Measurements from ENCODE around the gene PLCB3. TPM values are rescaled to one million over a fixed set of nuclear protein-coding genes. Genes with fewer than 3 reads are reported as not detected.

PLCB3 gene
- total and polyA plus RNA-seq, 2 of the 13 experiments (the other 11 are each of a cell fraction or from before 2014, with no cell fraction given) = 7.5 to 13.8 TPM

DNA sequence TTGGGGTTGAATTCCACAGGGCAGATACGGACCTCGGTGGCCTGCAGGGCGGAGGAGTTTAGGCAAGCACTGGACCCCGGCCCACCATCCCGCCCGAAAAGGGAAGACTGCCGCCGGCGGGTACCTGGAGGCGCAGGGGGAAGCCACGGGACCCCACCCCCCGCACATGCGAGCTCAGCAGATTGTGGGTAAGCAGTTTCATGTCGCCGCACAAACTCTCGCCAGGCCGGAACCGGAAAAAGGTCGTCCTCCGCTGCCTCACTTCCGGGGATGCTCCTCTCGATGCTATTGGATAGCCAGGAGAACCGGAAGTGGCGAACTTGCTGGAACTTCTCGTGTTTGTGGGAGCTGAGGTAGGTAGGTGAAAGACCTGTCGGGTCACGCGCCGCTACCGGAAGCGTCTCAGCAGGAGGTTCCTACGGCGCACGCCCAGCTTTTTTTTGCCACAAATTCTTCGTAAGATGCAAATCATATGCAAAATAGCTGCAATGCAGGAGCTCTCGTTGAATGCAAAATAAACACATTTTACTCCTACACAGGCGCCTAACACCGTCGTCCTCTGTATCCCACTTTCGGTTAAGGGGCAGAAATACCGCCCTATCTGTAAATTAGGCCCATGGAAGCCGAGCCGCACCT is 66.1 kb downstream of the PLCB3 start, which contains the start of gene TRMT112 (continued):
- TF ChIP-seq ZZZ3 (CRISPR knock-in tag; IDR thresholded peaks at IDR 0.05; ENCODE audit: borderline replicate concordance) (peak; percentile 43; the same call in 1 of the 2 replicates), MEF2D (CRISPR knock-in tag; IDR thresholded peaks at IDR 0.05) (peak; percentile 59; the same call in 1 of the 2 replicates), NFYB (CRISPR knock-in tag; IDR thresholded peaks at IDR 0.05) (peak; percentile 89), ZNF792 (CRISPR knock-in tag; IDR thresholded peaks at IDR 0.05) (peak; percentile 43; the same call in 1 of the 2 replicates), TOE1 (CRISPR knock-in tag; IDR thresholded peaks at IDR 0.05) (no peak), CREB1 (IDR thresholded peaks at IDR 0.05) (peak; percentile 79), CREB1 (CRISPR knock-in tag; IDR thresholded peaks at IDR 0.05) (peak; percentile 96), TCF12 (IDR thresholded peaks at IDR 0.05) (no peak), TCF12 (CRISPR knock-in tag; IDR thresholded peaks at IDR 0.05) (0 out of 2 replicates have a peak, but pooled peaks have one; percentile 36), YY1 (IDR thresholded peaks at IDR 0.05; ENCODE audit: insufficient read depth, insufficient replicate concordance, low read depth, low read length) (peak; percentile 56), ETV5 (CRISPR knock-in tag; IDR thresholded peaks at IDR 0.05; ENCODE audit: borderline replicate concordance) (peak; percentile 91), PPARG (CRISPR knock-in tag; conservative IDR thresholded peaks at IDR 0.05) (peak; percentile 49; the same call in 1 of the 2 replicates), ZNF33B (CRISPR knock-in tag; IDR thresholded peaks at IDR 0.05) (no peak)
- TF ChIP-seq, protein P1, sequence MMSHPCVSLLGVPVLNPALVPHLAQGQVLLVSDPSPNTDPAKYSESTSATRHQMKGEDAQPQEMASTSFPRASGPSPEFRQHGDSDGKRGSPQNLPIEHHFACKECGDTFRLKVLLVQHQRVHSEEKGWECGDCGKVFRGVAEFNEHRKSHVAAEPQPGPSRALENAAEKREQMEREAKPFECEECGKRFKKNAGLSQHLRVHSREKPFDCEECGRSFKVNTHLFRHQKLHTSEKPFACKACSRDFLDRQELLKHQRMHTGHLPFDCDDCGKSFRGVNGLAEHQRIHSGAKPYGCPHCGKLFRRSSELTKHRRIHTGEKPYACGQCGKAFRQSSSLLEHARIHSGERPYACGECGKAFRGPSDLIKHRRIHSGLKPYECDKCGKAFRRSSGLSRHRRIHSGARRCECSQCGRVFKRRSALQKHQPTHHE (CRISPR knock-in tag; IDR thresholded peaks at IDR 0.05; ENCODE audit: borderline replicate concordance) = peak; percentile 56; the same call in 1 of the 2 replicates
- TF ChIP-seq, protein P2, sequence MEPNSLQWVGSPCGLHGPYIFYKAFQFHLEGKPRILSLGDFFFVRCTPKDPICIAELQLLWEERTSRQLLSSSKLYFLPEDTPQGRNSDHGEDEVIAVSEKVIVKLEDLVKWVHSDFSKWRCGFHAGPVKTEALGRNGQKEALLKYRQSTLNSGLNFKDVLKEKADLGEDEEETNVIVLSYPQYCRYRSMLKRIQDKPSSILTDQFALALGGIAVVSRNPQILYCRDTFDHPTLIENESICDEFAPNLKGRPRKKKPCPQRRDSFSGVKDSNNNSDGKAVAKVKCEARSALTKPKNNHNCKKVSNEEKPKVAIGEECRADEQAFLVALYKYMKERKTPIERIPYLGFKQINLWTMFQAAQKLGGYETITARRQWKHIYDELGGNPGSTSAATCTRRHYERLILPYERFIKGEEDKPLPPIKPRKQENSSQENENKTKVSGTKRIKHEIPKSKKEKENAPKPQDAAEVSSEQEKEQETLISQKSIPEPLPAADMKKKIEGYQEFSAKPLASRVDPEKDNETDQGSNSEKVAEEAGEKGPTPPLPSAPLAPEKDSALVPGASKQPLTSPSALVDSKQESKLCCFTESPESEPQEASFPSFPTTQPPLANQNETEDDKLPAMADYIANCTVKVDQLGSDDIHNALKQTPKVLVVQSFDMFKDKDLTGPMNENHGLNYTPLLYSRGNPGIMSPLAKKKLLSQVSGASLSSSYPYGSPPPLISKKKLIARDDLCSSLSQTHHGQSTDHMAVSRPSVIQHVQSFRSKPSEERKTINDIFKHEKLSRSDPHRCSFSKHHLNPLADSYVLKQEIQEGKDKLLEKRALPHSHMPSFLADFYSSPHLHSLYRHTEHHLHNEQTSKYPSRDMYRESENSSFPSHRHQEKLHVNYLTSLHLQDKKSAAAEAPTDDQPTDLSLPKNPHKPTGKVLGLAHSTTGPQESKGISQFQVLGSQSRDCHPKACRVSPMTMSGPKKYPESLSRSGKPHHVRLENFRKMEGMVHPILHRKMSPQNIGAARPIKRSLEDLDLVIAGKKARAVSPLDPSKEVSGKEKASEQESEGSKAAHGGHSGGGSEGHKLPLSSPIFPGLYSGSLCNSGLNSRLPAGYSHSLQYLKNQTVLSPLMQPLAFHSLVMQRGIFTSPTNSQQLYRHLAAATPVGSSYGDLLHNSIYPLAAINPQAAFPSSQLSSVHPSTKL (CRISPR knock-in tag; IDR thresholded peaks at IDR 0.05) = peak; percentile 41
- TF ChIP-seq, protein P3, sequence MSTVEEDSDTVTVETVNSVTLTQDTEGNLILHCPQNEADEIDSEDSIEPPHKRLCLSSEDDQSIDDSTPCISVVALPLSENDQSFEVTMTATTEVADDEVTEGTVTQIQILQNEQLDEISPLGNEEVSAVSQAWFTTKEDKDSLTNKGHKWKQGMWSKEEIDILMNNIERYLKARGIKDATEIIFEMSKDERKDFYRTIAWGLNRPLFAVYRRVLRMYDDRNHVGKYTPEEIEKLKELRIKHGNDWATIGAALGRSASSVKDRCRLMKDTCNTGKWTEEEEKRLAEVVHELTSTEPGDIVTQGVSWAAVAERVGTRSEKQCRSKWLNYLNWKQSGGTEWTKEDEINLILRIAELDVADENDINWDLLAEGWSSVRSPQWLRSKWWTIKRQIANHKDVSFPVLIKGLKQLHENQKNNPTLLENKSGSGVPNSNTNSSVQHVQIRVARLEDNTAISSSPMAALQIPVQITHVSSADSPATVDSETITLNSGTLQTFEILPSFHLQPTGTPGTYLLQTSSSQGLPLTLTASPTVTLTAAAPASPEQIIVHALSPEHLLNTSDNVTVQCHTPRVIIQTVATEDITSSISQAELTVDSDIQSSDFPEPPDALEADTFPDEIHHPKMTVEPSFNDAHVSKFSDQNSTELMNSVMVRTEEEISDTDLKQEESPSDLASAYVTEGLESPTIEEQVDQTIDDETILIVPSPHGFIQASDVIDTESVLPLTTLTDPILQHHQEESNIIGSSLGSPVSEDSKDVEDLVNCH (CRISPR knock-in tag; IDR thresholded peaks at IDR 0.05) = no peak
- TF ChIP-seq, protein P4, sequence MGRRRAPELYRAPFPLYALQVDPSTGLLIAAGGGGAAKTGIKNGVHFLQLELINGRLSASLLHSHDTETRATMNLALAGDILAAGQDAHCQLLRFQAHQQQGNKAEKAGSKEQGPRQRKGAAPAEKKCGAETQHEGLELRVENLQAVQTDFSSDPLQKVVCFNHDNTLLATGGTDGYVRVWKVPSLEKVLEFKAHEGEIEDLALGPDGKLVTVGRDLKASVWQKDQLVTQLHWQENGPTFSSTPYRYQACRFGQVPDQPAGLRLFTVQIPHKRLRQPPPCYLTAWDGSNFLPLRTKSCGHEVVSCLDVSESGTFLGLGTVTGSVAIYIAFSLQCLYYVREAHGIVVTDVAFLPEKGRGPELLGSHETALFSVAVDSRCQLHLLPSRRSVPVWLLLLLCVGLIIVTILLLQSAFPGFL (CRISPR knock-in tag; IDR thresholded peaks at IDR 0.05) = no peak
- TF ChIP-seq, protein P5, sequence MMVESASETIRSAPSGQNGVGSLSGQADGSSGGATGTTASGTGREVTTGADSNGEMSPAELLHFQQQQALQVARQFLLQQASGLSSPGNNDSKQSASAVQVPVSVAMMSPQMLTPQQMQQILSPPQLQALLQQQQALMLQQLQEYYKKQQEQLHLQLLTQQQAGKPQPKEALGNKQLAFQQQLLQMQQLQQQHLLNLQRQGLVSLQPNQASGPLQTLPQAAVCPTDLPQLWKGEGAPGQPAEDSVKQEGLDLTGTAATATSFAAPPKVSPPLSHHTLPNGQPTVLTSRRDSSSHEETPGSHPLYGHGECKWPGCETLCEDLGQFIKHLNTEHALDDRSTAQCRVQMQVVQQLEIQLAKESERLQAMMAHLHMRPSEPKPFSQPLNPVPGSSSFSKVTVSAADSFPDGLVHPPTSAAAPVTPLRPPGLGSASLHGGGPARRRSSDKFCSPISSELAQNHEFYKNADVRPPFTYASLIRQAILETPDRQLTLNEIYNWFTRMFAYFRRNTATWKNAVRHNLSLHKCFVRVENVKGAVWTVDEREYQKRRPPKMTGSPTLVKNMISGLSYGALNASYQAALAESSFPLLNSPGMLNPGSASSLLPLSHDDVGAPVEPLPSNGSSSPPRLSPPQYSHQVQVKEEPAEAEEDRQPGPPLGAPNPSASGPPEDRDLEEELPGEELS (CRISPR knock-in tag; IDR thresholded peaks at IDR 0.05) = peak; percentile 53; the same call in 1 of the 2 replicates
